Skin epidermis (tissue), 12 donors: ENCODE measurements around the gene SST.
"Not testable (repeated sequence)": the region's sequence is repeated elsewhere in the genome, so short reads cannot be mapped to it uniquely, and the experiment has no call there.

Source experiments
- H3K27ac ChIP-seq, 21 experiments: fragments of 200-600 bp; sonication (generic) in 11 of 21; one replicate each; pipeline ENCODE4 v1.5.0; 2020; ENCODE audit warnings: mild to moderate bottlenecking in 3 of 21, inconsistent platforms in 2 of 21, moderate library complexity in 2 of 21
- H3K4me3 ChIP-seq, 7 experiments: fragments of 200-600 bp; sonication (generic) in 2 of 7; one replicate each; pipeline ENCODE4 v1.5.0; 2020; ENCODE audit warnings: inconsistent platforms in 2 of 7, mild to moderate bottlenecking in 2 of 7, moderate library complexity in 1 of 7

SST gene

GRCh38 chr3:187685948-187686347 is 15.8 kb upstream of the SST start:
- H3K4me3 ChIP-seq = no peak overlapping the region
- no peak overlapping the region for H3K27ac ChIP-seq

DNA sequence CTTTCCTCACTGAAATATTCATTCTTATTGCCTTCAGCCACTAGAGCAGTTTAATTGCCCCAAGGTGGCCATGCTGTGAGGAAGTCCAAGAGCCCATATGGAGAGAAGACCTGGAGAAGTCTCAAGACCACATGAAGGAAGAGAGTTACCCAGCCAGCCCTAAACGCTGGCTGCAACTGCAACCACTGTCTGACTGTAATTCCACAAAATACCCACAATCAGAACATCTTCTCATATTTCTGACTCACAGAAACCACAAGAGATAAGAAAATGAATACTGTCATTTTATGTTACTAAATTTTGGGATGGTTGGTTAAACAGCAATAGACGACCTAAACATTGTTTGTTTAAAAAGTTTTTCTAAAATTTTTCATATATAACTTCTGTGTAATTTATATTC is 14.7 kb upstream of the SST start:
- no peak overlapping the region for H3K27ac ChIP-seq
- H3K4me3 ChIP-seq = no peak overlapping the region

- Histone ChIP-seq H3K27ac (no peak overlapping the region), H3K4me3 (no peak overlapping the region)
Measured at GRCh38 chr3:187684444-187684843, 14.2 kb upstream of the SST start.

DNA sequence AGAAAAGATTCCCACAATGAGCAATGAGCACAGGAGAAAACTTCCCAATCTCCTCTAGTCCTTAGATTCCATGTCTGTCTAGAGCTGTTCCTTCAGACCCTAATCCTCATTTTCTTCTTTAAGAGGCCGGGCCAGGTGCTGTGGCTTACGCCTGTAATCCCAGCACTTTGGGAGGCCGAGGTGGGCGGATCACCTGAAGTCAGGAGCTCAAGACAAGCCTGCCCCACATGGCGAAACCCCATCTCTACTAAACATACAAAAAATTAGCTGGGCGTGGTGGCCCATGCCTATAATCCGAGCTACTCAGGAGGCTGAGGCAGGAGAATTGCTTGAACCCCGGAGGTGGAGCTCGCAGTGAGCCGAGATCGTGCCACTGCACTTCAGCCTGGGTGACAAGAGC is 11.6 kb upstream of the SST start:
- H3K27ac ChIP-seq, H3K4me3 ChIP-seq: not testable (repeated sequence)

DNA sequence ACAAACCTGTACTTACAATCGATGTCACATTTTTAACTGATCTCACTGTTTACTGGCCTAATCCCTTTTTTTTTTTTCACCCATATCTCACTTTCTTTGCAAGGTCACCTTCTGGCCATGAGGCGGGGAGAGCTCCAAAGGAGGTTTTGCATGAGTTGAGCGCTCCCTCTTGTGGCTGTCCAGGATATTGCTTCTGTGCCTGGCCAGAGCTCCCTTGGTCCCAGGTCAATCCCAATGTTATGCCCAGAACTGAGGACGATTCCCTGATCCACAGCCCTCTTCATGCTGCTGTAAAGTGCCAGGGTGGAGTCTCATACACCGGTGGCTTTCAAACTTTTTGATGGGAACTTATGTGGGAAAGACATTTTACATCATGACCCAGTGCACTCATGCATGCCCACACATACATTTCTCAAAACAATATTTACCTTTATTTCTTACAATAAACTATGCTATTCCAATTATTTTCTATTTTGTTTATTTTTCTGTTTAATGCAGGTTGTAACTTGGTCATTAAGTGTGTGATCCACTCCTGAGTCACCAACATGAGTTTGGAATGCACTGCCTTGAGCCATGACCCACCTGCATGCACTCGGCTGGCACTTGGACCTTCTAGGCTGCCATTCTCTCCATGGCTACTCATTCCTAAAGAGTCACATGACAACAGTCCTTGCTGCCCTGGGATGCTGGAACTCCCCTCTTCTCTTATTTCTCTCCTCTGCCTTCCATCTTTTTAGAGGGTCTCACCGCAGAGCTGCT is 9.6 kb upstream of the SST start:
- no peak overlapping the region for H3K4me3 ChIP-seq

DNA sequence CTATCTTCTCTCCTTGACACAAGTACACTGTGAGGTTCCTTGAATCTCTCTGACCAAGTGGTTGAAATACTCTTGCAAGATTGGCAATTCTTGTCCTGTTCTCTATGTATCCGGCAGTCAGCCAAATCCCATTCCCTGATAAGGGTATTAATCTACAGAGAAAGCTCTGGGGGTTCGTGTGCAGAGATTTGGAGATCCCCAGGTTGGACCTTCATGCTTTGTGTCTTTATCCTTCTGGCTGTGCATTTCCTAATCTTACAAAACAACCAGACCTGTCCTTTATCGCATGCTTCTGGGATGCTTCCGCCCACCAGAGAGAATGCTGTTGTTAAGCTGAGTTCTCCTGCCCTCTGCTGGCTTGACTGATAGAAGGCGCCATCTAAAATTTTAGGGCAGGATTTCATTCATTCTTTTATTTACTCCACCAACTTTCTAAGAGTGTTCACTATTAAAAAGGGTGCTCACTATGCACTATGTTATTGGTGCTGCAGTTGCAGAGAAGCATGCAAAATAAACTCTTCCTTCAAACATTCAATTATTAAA is 8.6 kb upstream of the SST start:
- Histone ChIP-seq H3K27ac (no peak overlapping the region), H3K4me3 (no peak overlapping the region)

More for the DNA sequence above, 9.6 kb upstream of the SST start:
- H3K27ac ChIP-seq = no peak overlapping the region

DNA sequence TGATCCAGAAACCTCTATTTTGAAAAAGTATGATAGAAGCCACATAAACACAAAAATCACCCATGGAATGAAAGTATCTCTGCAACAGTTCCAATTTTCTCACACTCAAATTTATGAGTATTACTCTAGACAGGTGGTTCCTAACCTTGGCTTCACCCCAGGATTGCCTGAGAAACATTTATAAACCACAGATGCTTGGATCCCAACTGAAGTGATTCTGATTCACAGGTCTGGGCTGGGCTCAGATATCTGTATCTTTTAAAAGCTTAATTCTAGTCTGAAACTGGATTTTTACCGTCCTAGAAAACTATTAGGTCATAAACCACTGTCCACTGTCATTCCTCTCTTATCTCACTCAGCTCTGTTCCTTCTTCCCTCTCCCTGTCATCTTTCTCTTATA is 7.4 kb upstream of the SST start:
- Histone ChIP-seq H3K27ac (no peak overlapping the region), H3K4me3 (no peak overlapping the region)

DNA sequence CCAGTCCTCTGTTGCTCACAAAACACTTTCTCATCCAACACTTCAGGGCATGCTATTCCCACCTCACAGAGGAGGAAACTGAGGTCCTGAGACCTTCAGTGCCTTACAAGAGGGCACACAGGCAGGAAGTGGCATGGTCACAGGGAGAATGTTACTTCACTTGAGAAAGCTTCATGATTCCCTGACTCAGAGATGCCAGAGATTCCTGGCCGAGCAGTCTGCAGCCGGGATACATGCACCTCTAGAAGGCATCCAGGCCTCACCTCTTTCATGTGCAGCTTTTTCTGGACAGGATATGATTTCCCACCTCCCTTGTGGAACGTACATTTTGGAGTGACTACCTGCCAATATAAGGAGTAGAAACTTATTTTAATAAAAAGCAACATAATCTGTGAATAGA is 2.8 kb upstream of the SST start:
- no peak overlapping the region for H3K4me3 ChIP-seq
- no peak overlapping the region for H3K27ac ChIP-seq

- Histone ChIP-seq H3K4me3 (no peak overlapping the region), H3K27ac (no peak overlapping the region)
Measured at GRCh38 chr3:187667526-187667925, 2.7 kb downstream of the SST start.

- Histone ChIP-seq H3K4me3 (no peak overlapping the region), H3K27ac (no peak overlapping the region)
Measured at GRCh38 chr3:187665764-187666402, 4.3 kb downstream of the SST start.

- H3K27ac ChIP-seq = no peak overlapping the region
- H3K4me3 ChIP-seq = no peak overlapping the region
Measured at GRCh38 chr3:187665010-187665409, 5.2 kb downstream of the SST start.

DNA sequence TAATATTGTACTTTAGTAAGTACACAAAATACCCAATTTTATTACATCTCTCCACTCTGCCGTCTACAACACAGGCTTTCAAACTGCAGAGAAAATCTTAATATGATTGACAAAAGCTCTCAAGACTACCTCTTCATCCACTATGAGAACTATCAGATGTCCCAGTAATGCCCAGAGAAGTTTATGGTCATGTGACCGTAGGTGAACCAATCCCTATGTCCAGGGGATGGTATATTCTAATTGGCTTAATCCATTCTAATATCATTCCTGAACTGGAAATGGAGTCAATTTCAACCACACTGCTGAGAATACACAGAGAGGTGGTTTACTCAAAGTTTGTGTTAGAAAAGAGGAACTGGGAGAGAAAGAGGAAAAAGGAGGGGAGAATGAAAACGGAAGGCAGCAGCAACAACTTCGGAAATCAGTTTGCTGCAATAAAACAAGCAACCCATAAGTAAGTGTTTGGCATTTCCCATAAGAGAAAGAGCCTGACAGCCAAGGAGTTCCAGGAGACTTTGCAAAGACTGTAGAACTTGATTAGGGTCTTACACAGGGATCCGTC is 7.3 kb downstream of the SST start:
- no peak overlapping the region for H3K4me3 ChIP-seq
- no peak overlapping the region for H3K27ac ChIP-seq

- no peak overlapping the region for H3K4me3 ChIP-seq
- no peak overlapping the region for H3K27ac ChIP-seq
Measured at GRCh38 chr3:187661267-187661666, 8.9 kb downstream of the SST start.

GRCh38 chr3:187651282-187651681 is 18.9 kb downstream of the SST start:
- Histone ChIP-seq H3K4me3 (no peak overlapping the region), H3K27ac (no peak overlapping the region)

DNA sequence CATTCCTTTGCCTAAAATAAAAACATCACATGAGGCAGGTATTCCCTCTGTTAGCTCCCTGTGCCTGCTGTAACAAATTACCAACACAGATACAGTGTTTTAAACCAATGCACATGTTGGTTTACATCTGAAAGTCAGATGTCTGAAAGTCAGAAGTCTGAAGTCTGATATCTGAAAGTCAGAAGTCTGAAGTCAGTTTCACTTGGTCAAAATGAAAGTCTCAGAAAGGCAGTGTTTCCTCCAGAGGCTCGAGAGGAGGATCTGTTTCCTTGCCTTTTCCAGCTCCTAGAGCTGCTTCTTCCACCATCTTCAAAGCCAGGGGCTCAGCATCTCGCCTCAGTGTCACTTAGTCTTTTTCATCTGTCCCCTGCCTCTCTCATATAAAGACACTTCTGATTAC is 22.0 kb downstream of the SST start:
- H3K4me3 ChIP-seq = no peak overlapping the region
- no peak overlapping the region for H3K27ac ChIP-seq

GRCh38 chr3:187646906-187647660 is 23.1 kb downstream of the SST start:
- no peak overlapping the region for H3K27ac ChIP-seq
- H3K4me3 ChIP-seq = no peak overlapping the region

DNA sequence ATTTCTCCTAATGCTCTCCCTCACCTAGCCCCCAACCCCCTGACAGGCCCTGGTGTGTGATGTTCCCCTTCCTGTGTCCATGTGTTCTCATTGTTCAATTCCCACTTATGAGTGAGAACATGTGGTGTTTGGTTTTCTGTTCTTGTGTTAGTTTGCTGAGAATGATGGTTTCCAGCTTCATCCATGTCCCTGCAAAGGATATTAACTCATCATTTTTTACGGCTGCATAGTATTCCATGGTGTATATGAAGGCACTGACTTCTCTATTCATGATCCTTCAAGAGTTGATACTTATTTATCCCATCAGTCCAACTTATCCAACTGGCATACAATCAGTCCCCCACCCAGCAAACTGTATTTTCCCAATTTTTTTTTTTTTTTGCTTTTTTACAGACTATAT is 24.8 kb downstream of the SST start:
- H3K4me3 ChIP-seq, H3K27ac ChIP-seq: not testable (repeated sequence)

- Histone ChIP-seq H3K4me3 (no peak overlapping the region), H3K27ac (no peak overlapping the region)
Measured at GRCh38 chr3:187642861-187643260, 27.3 kb downstream of the SST start.

GRCh38 chr3:187641320-187642016 is 28.7 kb downstream of the SST start:
- Histone ChIP-seq H3K4me3 (no peak overlapping the region), H3K27ac (no peak overlapping the region)

- Histone ChIP-seq H3K4me3 (no peak overlapping the region), H3K27ac (no peak overlapping the region)
Measured at GRCh38 chr3:187640569-187641059, 29.6 kb downstream of the SST start.
